Activated T-cell treated with anti-CD3 and anti-CD28 coated beads for 4 hours (primary cell): ENCODE results near the gene NDUFS4.
"Not testable (repeated sequence)": the region's sequence is repeated elsewhere in the genome, so short reads cannot be mapped to it uniquely, and the experiment has no call there.

Source experiments
- DNase-seq: peaks from one replicate; pipeline ENCODE4 v3.0.0-alpha.2; 2020

NDUFS4 gene

DNA sequence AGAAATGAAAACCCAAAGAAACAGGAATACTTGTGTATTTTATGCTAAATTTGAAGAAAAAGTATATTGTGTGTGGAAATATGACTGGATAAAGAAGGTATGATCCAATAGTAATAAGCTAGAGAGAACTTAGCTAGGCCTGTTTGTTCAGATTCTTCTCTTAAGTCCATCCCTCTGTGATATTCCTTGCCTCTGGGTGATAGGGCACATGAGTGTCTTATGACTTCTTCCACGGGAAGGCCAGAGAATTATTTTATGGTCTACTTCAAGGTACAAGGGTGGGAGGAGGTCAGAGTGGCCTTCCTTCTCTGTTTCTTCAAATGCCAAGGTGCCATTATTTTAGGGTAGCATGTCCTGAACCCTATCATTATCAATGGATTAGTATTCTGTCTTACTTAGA, 113.7 kb downstream of the NDUFS4 start:
- DNase-seq, result no peak

- no peak for DNase-seq
Observed at GRCh38 chr5:53677632-53678031, 117.2 kb downstream of the NDUFS4 start.

DNA sequence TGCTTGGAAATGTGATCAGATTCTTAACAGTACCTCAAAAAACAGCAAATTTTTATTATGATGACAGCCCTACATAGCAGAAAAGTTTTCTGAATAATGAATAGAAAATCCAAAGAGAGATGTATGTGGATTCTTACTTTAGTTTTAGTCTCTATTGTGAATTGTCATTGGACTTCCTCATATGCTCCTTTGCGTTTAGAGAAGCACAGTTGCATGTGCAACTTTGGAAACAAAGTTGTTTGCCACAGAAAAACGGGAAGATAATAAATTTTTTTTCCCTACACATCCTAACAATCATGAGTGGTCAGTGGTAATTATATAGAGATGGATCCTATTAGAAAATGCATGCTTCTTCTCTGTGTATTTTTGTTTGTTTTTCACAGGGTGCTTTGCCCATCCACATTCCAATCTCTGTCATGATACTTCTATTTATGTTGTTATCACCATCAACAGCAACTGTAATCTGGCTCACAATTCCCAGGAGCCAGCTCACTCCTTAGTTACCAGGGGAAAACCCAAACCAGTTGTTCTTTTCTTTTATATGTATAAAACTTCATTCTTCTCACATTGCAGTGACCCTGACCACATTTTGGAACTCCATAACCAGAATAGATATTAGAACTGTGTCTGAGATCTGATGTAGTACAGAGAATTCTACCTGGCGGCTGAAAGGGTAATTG, 118.7 kb downstream of the NDUFS4 start:
- no peak for DNase-seq

- no peak for DNase-seq
Observed at GRCh38 chr5:53681079-53681478, 120.6 kb downstream of the NDUFS4 start.

DNA sequence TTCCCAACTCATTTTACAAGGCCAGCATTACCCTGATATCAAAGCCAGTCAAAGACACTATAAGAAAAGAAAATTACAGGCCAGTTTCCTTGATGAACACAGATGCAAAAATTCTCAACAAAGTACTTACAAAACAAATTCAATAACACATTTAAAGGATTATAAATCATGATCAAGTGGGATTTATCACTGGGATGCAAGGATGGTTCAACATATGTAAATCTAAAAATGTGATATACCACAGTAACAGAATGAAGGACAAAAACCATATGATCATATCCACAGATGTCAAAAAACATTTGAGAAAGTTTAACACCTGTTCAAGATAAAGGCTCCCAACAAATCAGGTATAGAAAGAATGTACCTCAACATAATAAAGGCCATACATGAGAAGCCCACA, 130.6 kb downstream of the NDUFS4 start:
- DNase-seq, result no peak

GRCh38 chr5:53694520-53695022, 134.1 kb downstream of the NDUFS4 start:
- no peak for DNase-seq

- DNase-seq, result not testable (repeated sequence)
Observed at GRCh38 chr5:53710405-53710804, 150.0 kb downstream of the NDUFS4 start.

DNA sequence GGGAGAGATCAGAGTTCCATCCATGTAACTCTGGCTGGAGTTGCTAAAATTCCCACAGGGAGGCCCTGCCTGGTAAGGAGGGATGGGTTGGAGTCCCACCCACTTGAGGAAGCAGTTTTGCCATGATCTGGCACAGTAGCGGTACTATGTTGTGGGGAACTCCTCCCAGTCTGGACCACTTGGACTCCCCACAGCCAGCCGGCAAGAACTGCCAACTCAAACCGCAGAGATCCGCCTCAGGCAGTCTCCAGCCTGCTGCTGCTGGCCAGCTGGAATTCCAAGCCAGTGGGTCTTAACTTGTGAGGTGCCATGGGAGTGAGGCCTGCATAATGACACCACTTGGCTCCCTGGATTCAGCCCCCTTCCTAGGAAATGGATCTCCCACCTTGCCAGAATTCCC, 151.9 kb downstream of the NDUFS4 start:
- no peak for DNase-seq

DNA sequence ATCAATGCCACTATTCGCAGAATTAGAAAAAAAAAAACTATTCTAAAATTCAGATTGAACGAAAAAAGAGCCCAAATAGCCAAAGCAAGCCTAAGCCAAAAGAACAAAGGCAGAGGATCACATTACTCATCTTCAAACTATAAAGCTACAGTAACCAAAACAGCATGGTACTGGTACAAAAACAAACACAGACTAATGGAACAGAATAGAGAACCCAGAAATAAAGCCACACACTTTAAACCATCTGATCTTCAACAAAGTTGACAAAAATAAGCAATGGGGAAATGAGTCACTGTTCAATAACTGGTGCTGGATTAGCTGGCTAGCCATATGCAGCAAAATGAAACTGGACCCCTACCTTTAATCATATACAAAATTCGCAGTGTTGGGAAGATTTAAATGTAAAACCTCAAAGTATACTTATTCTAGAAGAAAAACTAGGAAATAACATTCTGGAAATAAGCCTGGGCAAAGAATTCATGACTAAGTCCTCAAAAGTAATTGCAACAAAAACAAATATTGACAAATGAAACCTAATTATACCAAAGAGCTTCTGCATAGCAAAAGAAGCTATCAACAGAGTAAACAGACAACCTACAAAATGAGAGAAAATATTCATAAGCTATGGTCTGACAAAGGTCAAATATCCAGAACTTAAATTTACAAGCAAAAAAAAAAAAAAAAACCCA, 153.7 kb downstream of the NDUFS4 start:
- no peak for DNase-seq

GRCh38 chr5:53714667-53715010, 154.2 kb downstream of the NDUFS4 start:
- DNase-seq, result no peak

DNA sequence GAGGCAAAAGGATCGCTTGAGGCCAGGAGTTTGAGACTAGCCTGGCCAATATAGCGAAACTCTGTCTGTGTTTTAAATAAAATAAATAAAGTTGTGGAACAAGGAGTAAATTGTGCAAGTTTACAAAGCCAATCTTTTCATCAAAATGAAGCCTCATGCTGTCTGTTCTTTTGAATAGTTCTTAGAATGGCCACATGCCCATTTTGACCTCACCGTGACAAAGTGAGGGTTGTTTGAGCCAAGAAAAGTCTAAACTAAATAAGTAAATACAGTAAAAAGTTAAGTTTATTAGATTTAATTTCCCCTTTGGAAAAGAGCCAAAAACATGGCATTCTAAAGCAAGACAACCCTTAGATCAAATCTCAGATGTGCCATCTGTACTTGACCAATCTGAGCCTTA, 165.7 kb downstream of the NDUFS4 start:
- DNase-seq, result no peak

DNA sequence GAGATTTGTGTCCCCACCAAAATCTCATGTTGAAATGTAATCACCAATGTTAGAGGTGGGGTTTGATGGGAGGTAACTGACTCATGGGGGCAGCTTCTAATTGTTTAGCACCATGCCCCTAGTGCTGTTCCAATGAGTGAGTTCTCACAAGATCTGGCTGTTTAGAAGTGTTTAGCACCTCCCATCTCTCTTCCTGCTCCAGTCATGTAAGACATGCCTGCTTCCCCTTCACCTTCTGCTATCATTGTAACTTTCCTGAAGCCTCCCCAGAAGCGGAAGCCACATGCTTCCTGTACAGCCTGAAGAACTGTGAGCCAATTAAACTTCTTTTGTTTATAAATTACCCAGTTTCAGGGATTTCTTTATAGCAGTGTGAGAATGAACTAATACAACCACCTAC, 170.5 kb downstream of the NDUFS4 start:
- DNase-seq, result no peak
